ENCODE data around the gene PRR19.

GRCh38 chr19:42316223-42317211 is 14.6 kb downstream of the PRR19 start:
- no peak for TF ChIP-seq POLR2A (IDR thresholded peaks at IDR 0.05)
- TF ChIP-seq CTCF (IDR thresholded peaks at IDR 0.05), result no peak
- no peak for TF ChIP-seq EP300 (IDR thresholded peaks at IDR 0.05)

Measured in suprapubic skin (tissue), 3 donors.